Transverse colon (tissue), 4 donors: ENCODE results near the gene CYP2J2.

Source experiments
- CTCF ChIP-seq, 5 experiments: fragments of 200-600 bp in 3 of 5; fragments of 450-650 bp in 2 of 5; sonication (generic) in 3 of 5; IDR thresholded peaks; 1 replicate in 2 of 5; 2 replicates in 3 of 5; pipeline ENCODE4 v1.5.1; 2016 to 2017; ENCODE audit warnings: antibody characterized with exemption in 5 of 5, inconsistent platforms in 3 of 5, mild to moderate bottlenecking in 2 of 5, moderate library complexity in 1 of 5
- EP300 ChIP-seq: sonication (generic); formaldehyde crosslinking; IDR thresholded peaks from one replicate; pipeline ENCODE4 v1.6.1; 2017; ENCODE audit warnings: antibody characterized with exemption, low read depth
- POLR2A ChIP-seq: fragments of 450-650 bp; IDR thresholded peaks from one replicate; pipeline ENCODE4 v1.6.1; 2016; ENCODE audit warnings: antibody characterized with exemption, mild to moderate bottlenecking, moderate library complexity
- POLR2AphosphoS5 ChIP-seq, 3 donors: sonication (generic); formaldehyde crosslinking; IDR thresholded peaks; one replicate each; pipeline ENCODE4 v1.6.1; 2016; ENCODE audit warnings: antibody characterized with exemption in 3 of 3

GRCh38 chr1:59939393-59939792 lies 12.8 kb upstream of the CYP2J2 start:
- TF ChIP-seq CTCF (IDR thresholded peaks at IDR 0.05): no peak
- no peak for TF ChIP-seq POLR2AphosphoS5 (IDR thresholded peaks at IDR 0.05)
- no peak for TF ChIP-seq POLR2A
- TF ChIP-seq EP300: no peak
